ENCODE measurements around the gene CBLB.

CBLB gene

DNA sequence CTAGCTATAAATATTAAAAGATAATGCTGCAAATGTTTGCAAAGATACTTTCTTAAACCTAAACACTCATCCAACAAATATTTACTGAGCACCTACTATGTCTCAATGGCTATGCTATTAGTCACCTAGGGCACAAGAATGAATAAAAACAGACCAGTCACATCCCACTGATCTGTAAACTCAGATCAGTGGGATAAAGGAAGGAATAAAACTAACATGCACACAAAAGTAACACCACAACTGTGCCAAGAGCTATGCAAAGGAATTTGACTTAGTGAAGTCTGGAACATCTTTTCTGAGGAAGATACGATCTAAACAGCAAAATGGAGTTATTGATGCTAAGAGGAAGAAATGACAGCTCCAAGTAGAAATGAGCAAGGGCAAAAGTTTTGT is 56.6 kb downstream of the CBLB start:
- TF ChIP-seq CTCF (IDR thresholded peaks at IDR 0.05; ENCODE audit: low read depth, low read length, missing control alignments): no peak
- no peak for DNase-seq (ENCODE audit: low read depth)

GRCh38 chr3:105811518-105812193 is 57.2 kb downstream of the CBLB start:
- TF ChIP-seq CTCF (IDR thresholded peaks at IDR 0.05; ENCODE audit: low read depth, low read length, missing control alignments): no peak
- no peak for DNase-seq (ENCODE audit: low read depth)
- no peak overlapping the region for H3K4me3 ChIP-seq (ENCODE audit: low read depth, low read length)

More for the DNA sequence above, 56.6 kb downstream of the CBLB start:
- H3K4me3 ChIP-seq (ENCODE audit: low read depth, low read length): no peak overlapping the region

GRCh38 chr3:105809208-105809888 is 59.5 kb downstream of the CBLB start:
- H3K4me3 ChIP-seq (ENCODE audit: low read depth, low read length): no peak overlapping the region
- TF ChIP-seq CTCF (IDR thresholded peaks at IDR 0.05; ENCODE audit: low read depth, low read length, missing control alignments): no peak
- DNase-seq (ENCODE audit: low read depth): no peak

GRCh38 chr3:105807701-105808100 is 61.1 kb downstream of the CBLB start:
- DNase-seq (ENCODE audit: low read depth): no peak
- no peak overlapping the region for H3K4me3 ChIP-seq (ENCODE audit: low read depth, low read length)
- no peak for TF ChIP-seq CTCF (IDR thresholded peaks at IDR 0.05; ENCODE audit: low read depth, low read length, missing control alignments)

DNA sequence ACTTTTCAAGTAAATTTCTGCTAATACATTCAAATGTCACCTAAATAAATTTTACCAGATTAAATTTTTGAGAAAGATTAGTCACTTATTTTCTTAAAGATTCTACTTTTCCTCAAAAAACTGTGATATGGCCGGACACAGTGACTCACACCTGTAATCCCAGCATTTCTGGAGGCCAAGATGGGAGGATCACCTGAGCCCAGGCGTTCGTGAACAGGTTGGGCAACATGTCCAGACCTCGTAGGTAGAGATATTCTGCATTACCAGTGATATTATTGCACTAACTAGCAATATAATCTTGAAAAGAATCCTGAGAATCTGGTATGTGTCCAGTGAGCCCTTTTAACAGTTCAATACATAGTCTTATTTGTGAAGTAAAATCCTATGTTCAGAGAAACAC is 61.7 kb downstream of the CBLB start:
- no peak for TF ChIP-seq CTCF (IDR thresholded peaks at IDR 0.05; ENCODE audit: low read depth, low read length, missing control alignments)
- no peak overlapping the region for H3K4me3 ChIP-seq (ENCODE audit: low read depth, low read length)
- no peak for DNase-seq (ENCODE audit: low read depth)

DNA sequence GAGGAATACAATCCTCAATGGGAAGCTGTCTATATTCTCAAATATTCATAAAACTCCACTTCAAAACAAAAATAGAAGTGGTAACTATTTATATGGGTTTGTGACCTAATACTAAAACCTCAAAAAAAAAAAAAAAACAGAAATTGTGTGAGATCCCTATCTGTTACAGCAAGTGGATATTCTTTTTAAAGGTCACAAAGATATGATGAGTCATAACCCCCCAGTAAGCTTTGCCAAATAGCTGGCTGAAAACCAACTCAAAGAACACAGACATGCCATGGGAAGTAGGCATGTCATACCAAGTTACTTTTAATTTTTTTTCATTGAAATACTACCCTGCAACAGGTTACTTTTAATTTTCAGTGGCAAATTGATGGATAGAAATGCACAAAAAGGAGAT is 62.5 kb downstream of the CBLB start:
- no peak for TF ChIP-seq CTCF (IDR thresholded peaks at IDR 0.05; ENCODE audit: low read depth, low read length, missing control alignments)
- no peak for DNase-seq (ENCODE audit: low read depth)
- H3K4me3 ChIP-seq (ENCODE audit: low read depth, low read length): no peak overlapping the region

- no peak for DNase-seq (ENCODE audit: low read depth)
- H3K4me3 ChIP-seq (ENCODE audit: low read depth, low read length): no peak overlapping the region
- no peak for TF ChIP-seq CTCF (IDR thresholded peaks at IDR 0.05; ENCODE audit: low read depth, low read length, missing control alignments)
These were observed 63.4 kb downstream of the CBLB start for GRCh38 chr3:105805404-105805803.

All from GM12864 (cell line).